H1 (cell line): ENCODE data around the gene PDK2. TPM values are rescaled to one million over a fixed set of nuclear protein-coding genes. Genes with fewer than 3 reads are reported as not detected.

Source experiments
- CTCF ChIA-PET: fragments of 300-600 bp; sonication (Branson Sonifier 250); formaldehyde crosslinking; loops from one replicate; lab custom pipeline; 2021; ENCODE audit not compliant: partially characterized antibody; lab: Charles Lee
- POLR2A ChIA-PET: fragments of 300-600 bp; sonication (Branson Sonifier 250); formaldehyde crosslinking; loops from one replicate; lab custom pipeline; 2021; ENCODE audit warnings: inconsistent platforms; ENCODE audit not compliant: partially characterized antibody; lab: Charles Lee
- DNase-seq, 2 experiments: peaks; one replicate each; pipeline versions ENCODE4 v3.0.0 to v3.0.0-alpha.2; 2010 to 2022; ENCODE audit warnings: low spot score in 2 of 2, low read depth in 1 of 2, mixed read lengths in 1 of 2
- FAIRE-seq: peaks from 2 replicates; lab custom pipeline; 2011; peaks lifted over from hg19 to GRCh38; lab: Jason Lieb, UNC
- H2AFZ ChIP-seq: 2 replicates; pipeline ENCODE4 v1.8.1; 2012; ENCODE audit warnings: low read length, inconsistent platforms
- H2AK5ac ChIP-seq: 2 replicates; pipeline ENCODE4 v1.6.1; 2013; ENCODE audit warnings: low read depth, low read length
- H2BK120ac ChIP-seq: replicated peaks from 2 replicates; pipeline ENCODE3; 2013; ENCODE audit warnings: low read depth, low read length, inconsistent platforms
- H2BK12ac ChIP-seq: 2 replicates; pipeline ENCODE4 v1.6.1; 2013; ENCODE audit warnings: low read depth, low read length
- H2BK15ac ChIP-seq: 2 replicates; pipeline ENCODE4 v1.6.1; 2013; ENCODE audit warnings: low read length
- H2BK20ac ChIP-seq: 2 replicates; pipeline ENCODE4 v1.6.1; 2013; ENCODE audit warnings: low read length
- H2BK5ac ChIP-seq: 2 replicates; pipeline ENCODE4 v1.6.1; 2013; ENCODE audit warnings: low read depth, low read length
- H3K14ac ChIP-seq: 2 replicates; pipeline ENCODE4 v1.6.1; 2013; ENCODE audit warnings: inconsistent platforms; ENCODE audit not compliant: insufficient read length
- H3K18ac ChIP-seq: 2 replicates; pipeline ENCODE4 v1.6.1; 2013; ENCODE audit warnings: low read length; ENCODE audit errors: extremely low read depth
- H3K23ac ChIP-seq: 2 replicates; pipeline ENCODE4 v1.6.1; 2013; ENCODE audit warnings: inconsistent platforms; ENCODE audit not compliant: insufficient read length
- H3K23me2 ChIP-seq: 2 replicates; pipeline ENCODE4 v1.6.1; 2013; ENCODE audit warnings: low read depth, low read length
- H3K27ac ChIP-seq: 2 replicates; pipeline ENCODE4 v1.6.1; 2011; ENCODE audit warnings: low read depth, low read length, inconsistent platforms
- H3K27me3 ChIP-seq, 4 experiments: replicated peaks in 1 of 4; 1 replicate in 1 of 4; 2 replicates in 3 of 4; pipeline versions ENCODE4 v1.6.1 to v1.8.1; 2011 to 2013; ENCODE audit warnings: low read length in 3 of 4, mild to moderate bottlenecking in 3 of 4, inconsistent platforms in 2 of 4, mixed read lengths in 2 of 4, moderate library complexity in 1 of 4; ENCODE audit not compliant: control insufficient read depth in 3 of 4, insufficient read depth in 3 of 4; ENCODE audit errors: extremely low read depth in 1 of 4
- H3K36me3 ChIP-seq, 4 experiments: 2 replicates each; pipeline versions ENCODE4 v1.6.1 to v1.8.1; 2011 to 2013; ENCODE audit warnings: mild to moderate bottlenecking in 4 of 4, low read length in 3 of 4, moderate library complexity in 2 of 4, control low read depth in 1 of 4, inconsistent platforms in 1 of 4; ENCODE audit not compliant: insufficient read depth in 4 of 4, control insufficient read depth in 2 of 4
- H3K4ac ChIP-seq: replicated peaks from 2 replicates; pipeline ENCODE3; 2013; ENCODE audit warnings: low read length, low read depth, mixed read lengths, inconsistent platforms; ENCODE audit not compliant: insufficient read length
- H3K4me1 ChIP-seq, 4 experiments: replicated peaks in 1 of 4; 1 replicate in 1 of 4; 2 replicates in 3 of 4; pipeline versions ENCODE4 v1.6.1 to v1.8.1; 2011 to 2013; ENCODE audit warnings: low read length in 3 of 4, inconsistent platforms in 2 of 4, mixed read lengths in 1 of 4; ENCODE audit not compliant: insufficient read depth in 4 of 4, control insufficient read depth in 3 of 4
- H3K4me2 ChIP-seq, 2 experiments: 2 replicates each; pipeline versions ENCODE4 v1.6.1 to v1.8.1; 2011 to 2013; ENCODE audit warnings: low read depth in 2 of 2, low read length in 2 of 2, control low read depth in 1 of 2, inconsistent platforms in 1 of 2, mild to moderate bottlenecking in 1 of 2; ENCODE audit not compliant: insufficient read depth in 1 of 2
- H3K4me3 ChIP-seq, 4 experiments: fragments of 200-600, 300-600 bp in 1 of 4; sonication (generic), shearing (Covaris generic), sonication (Bioruptor Twin) in 1 of 4; 2 replicates each; pipeline versions ENCODE4 v1.5.1 to v1.8.1; 2011 to 2016; ENCODE audit warnings: low read length in 4 of 4, low read depth in 3 of 4, control low read depth in 2 of 4, inconsistent platforms in 2 of 4, mild to moderate bottlenecking in 2 of 4, mixed read lengths in 1 of 4, moderate library complexity in 1 of 4; ENCODE audit not compliant: insufficient read depth in 2 of 4; ENCODE audit errors: extremely low read depth in 1 of 4
- H3K56ac ChIP-seq: replicated peaks from 2 replicates; pipeline ENCODE3; 2013; ENCODE audit warnings: low read depth, mild to moderate bottlenecking, mixed read lengths, low read length, inconsistent platforms; ENCODE audit not compliant: insufficient read length
- H3K79me1 ChIP-seq: 2 replicates; pipeline ENCODE4 v1.6.1; 2013; ENCODE audit warnings: low read depth, low read length, control low read depth
- H3K79me2 ChIP-seq, 2 experiments: 2 replicates each; pipeline versions ENCODE4 v1.6.1 to v1.8.1; 2012 to 2013; ENCODE audit warnings: low read length in 2 of 2, mild to moderate bottlenecking in 2 of 2, inconsistent platforms in 1 of 2; ENCODE audit not compliant: insufficient read depth in 2 of 2, control insufficient read depth in 1 of 2
- H3K9ac ChIP-seq, 4 experiments: replicated peaks in 1 of 4; 1 replicate in 1 of 4; 2 replicates in 3 of 4; pipeline versions ENCODE4 v1.6.1 to v1.8.1; 2011 to 2013; ENCODE audit warnings: low read depth in 3 of 4, low read length in 3 of 4, control low read depth in 2 of 4, mild to moderate bottlenecking in 2 of 4, moderate library complexity in 2 of 4, inconsistent platforms in 1 of 4; ENCODE audit errors: extremely low read depth in 1 of 4
- H3K9me3 ChIP-seq, 2 experiments: 2 replicates each; pipeline versions ENCODE4 v1.6.1 to v1.8.1; 2012 to 2013; ENCODE audit warnings: mild to moderate bottlenecking in 2 of 2, moderate library complexity in 2 of 2, control low read depth in 1 of 2, inconsistent platforms in 1 of 2, low read depth in 1 of 2, low read length in 1 of 2, mixed read lengths in 1 of 2; ENCODE audit not compliant: insufficient read depth in 2 of 2
- H4K20me1 ChIP-seq, 2 experiments: replicated peaks in 1 of 2; 2 replicates each; pipeline versions ENCODE3 to v1.8.1; 2011 to 2013; ENCODE audit warnings: inconsistent platforms in 2 of 2, low read length in 2 of 2, mild to moderate bottlenecking in 1 of 2; ENCODE audit not compliant: insufficient read depth in 2 of 2, control insufficient read depth in 1 of 2
- H4K5ac ChIP-seq: 2 replicates; pipeline ENCODE4 v1.6.1; 2013; ENCODE audit warnings: low read length, low read depth, mixed read lengths, inconsistent platforms; ENCODE audit not compliant: insufficient read length
- H4K8ac ChIP-seq: 2 replicates; pipeline ENCODE4 v1.8.0; 2013; ENCODE audit warnings: mild to moderate bottlenecking, moderate library complexity, low read length, inconsistent platforms; ENCODE audit not compliant: insufficient read depth; ENCODE audit errors: extremely low read depth
- H4K91ac ChIP-seq: replicated peaks from 2 replicates; pipeline ENCODE3; 2013; ENCODE audit warnings: low read length, mixed read lengths, inconsistent platforms; ENCODE audit not compliant: insufficient read length
- BRCA1 ChIP-seq: IDR thresholded peaks from 2 replicates; pipeline ENCODE4 v1.6.1; 2012; ENCODE audit warnings: low read depth, low read length, improper control_type of control experiment
- CBX8 ChIP-seq: fragments of 300-800, 300-1000 bp; sonication (generic); IDR thresholded peaks from 2 replicates; pipeline ENCODE4 v1.7.1; 2016; ENCODE audit warnings: low read depth, low read length, borderline replicate concordance
- WGBS, 2 experiments: shearing (Covaris generic) in 1 of 2; methylation state at CpG; one replicate each; pipeline versions ENCODE4 v1.1.6 to v1.1.7; 2013 to 2015; ENCODE audit warnings: low lambda C conversion rate in 2 of 2, mixed read lengths in 2 of 2, inconsistent platforms in 1 of 2, low coverage in 1 of 2, missing lambda C conversion rate in 1 of 2; ENCODE audit not compliant: insufficient replicate concordance in 2 of 2, insufficient coverage in 1 of 2, insufficient read length in 1 of 2; ENCODE audit errors: extremely low coverage in 1 of 2, missing lambda C conversion rate in 1 of 2; 5-methylcytosine and 5-hydroxymethylcytosine counted together
- polyA plus RNA-seq, 7 experiments: library from polyadenylated mRNA; depleted of rRNA in 3 of 7; stranded (reverse) in 5 of 7; unstranded in 2 of 7; fragments of >200 nt in 5 of 7; fragments of 200-250 nt in 2 of 7; gene quantifications; 1 replicate in 5 of 7; 2 replicates in 1 of 7; 4 replicates in 1 of 7; pipeline versions ENCODE4 v1.2.1 to v1.2.3, GENCODE V29; 2011 to 2013; ENCODE audit warnings: missing spikeins in 2 of 7, mixed read lengths in 2 of 7
- total RNA-seq: library from RNA; stranded (reverse); fragmentation: NEBNext Ultra II Directional; extraction: Animal tissue kit (Norgen Biotek cat#: 25700); gene quantifications from 2 replicates; pipeline ENCODE4 v1.2.1, GENCODE V29; 2021

Gene PDK2
- total and polyA plus RNA-seq, 2 of the 8 experiments (the other 6 are each of a cell fraction or from before 2014, with no cell fraction given): 18.3 to 121 TPM

- no peak overlapping the region for H2BK120ac ChIP-seq
- H3K4me3 ChIP-seq: no peak overlapping the region
- no peak for FAIRE-seq
- H2AFZ ChIP-seq: no peak overlapping the region
- H3K79me1 ChIP-seq: peaks cover 2% of the 10 kb centered on the region; the same call in 1 of the 2 replicates
- peak overlapping the region; percentile 72; the same call in 1 of the 2 replicates for H4K8ac ChIP-seq
- no peaks in the 10 kb centered on the region for H3K23me2 ChIP-seq
- no peak overlapping the region for H2BK15ac ChIP-seq
- no peak overlapping the region for H2BK5ac ChIP-seq
- H3K18ac ChIP-seq: no peak overlapping the region
- no peak overlapping the region for H3K9ac ChIP-seq
- no peak overlapping the region for H3K4ac ChIP-seq
- H4K20me1 ChIP-seq: peaks cover 0 to 2% of the 10 kb centered on the region in 2 experiments
- no peak overlapping the region for H3K23ac ChIP-seq
- no peak overlapping the region for H2AK5ac ChIP-seq
- H3K79me2 ChIP-seq: no peaks in the 10 kb centered on the region
- no peaks in the 10 kb centered on the region for H3K9me3 ChIP-seq
- POLR2A ChIA-PET: no interaction called here
- H3K27ac ChIP-seq: no peak overlapping the region
- no peak overlapping the region for H4K5ac ChIP-seq
- CTCF ChIA-PET: interaction anchor here (1.1 to 14.6 kb wide), 6 partner anchors 7 to 34 kb away, joined by 3 to 169 read pairs (median 4); partner anchors contain the start of gene ITGA3
- no peak overlapping the region for H3K14ac ChIP-seq
- WGBS, 2 experiments: 90% methylated on average over 8 of the region's 8 CpGs; no CpG with 5 or more reads in 1 of the 2 experiments
- no peak overlapping the region for H3K56ac ChIP-seq
- H3K27me3 ChIP-seq: no peaks in the 10 kb centered on the region
- H3K4me2 ChIP-seq: no peak overlapping the region
- H2BK12ac ChIP-seq: no peak overlapping the region
- no peaks in the 10 kb centered on the region for H3K36me3 ChIP-seq
- H3K4me1 ChIP-seq: peaks cover 0 to 7% (median 2%) of the 10 kb centered on the region in 4 experiments; a peak in 5 of 7 replicates
- no peak overlapping the region for H2BK20ac ChIP-seq
- DNase-seq: no peak
- no peak overlapping the region for H4K91ac ChIP-seq
- no peak for TF ChIP-seq BRCA1
- no peak for TF ChIP-seq CBX8
Measured at GRCh38 chr17:50063561-50064252, 31.4 kb upstream of the PDK2 start.
